Astrocyte of the cerebellum (primary cell): Measurements from ENCODE around the gene LRIF1.
"Not testable (repeated sequence)": the region's sequence is repeated elsewhere in the genome, so short reads cannot be mapped to it uniquely, and the experiment has no call there.

Source experiments
- DNase-seq: peaks from one replicate; pipeline ENCODE4 v3.0.0-alpha.2; 2011; ENCODE audit warnings: low read depth
- H3K4me3 ChIP-seq: 2 replicates; pipeline ENCODE4 v1.5.1; 2011; ENCODE audit warnings: mild to moderate bottlenecking, low read depth, low read length, moderate library complexity
- CTCF ChIP-seq: IDR thresholded peaks from 2 replicates; pipeline ENCODE4 v1.5.1; 2012; ENCODE audit warnings: low read length, low read depth, moderate library complexity, mild to moderate bottlenecking; ENCODE audit errors: missing control alignments
- in situ Hi-C: cut with HindIII; loops from 2 replicates; pipeline ENCODE4 v1.10.0; 2017; ENCODE audit warnings: low sequenced_read_pairs

LRIF1 gene, protein sequence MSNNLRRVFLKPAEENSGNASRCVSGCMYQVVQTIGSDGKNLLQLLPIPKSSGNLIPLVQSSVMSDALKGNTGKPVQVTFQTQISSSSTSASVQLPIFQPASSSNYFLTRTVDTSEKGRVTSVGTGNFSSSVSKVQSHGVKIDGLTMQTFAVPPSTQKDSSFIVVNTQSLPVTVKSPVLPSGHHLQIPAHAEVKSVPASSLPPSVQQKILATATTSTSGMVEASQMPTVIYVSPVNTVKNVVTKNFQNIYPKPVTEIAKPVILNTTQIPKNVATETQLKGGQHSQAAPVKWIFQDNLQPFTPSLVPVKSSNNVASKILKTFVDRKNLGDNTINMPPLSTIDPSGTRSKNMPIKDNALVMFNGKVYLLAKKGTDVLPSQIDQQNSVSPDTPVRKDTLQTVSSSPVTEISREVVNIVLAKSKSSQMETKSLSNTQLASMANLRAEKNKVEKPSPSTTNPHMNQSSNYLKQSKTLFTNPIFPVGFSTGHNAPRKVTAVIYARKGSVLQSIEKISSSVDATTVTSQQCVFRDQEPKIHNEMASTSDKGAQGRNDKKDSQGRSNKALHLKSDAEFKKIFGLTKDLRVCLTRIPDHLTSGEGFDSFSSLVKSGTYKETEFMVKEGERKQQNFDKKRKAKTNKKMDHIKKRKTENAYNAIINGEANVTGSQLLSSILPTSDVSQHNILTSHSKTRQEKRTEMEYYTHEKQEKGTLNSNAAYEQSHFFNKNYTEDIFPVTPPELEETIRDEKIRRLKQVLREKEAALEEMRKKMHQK

DNA sequence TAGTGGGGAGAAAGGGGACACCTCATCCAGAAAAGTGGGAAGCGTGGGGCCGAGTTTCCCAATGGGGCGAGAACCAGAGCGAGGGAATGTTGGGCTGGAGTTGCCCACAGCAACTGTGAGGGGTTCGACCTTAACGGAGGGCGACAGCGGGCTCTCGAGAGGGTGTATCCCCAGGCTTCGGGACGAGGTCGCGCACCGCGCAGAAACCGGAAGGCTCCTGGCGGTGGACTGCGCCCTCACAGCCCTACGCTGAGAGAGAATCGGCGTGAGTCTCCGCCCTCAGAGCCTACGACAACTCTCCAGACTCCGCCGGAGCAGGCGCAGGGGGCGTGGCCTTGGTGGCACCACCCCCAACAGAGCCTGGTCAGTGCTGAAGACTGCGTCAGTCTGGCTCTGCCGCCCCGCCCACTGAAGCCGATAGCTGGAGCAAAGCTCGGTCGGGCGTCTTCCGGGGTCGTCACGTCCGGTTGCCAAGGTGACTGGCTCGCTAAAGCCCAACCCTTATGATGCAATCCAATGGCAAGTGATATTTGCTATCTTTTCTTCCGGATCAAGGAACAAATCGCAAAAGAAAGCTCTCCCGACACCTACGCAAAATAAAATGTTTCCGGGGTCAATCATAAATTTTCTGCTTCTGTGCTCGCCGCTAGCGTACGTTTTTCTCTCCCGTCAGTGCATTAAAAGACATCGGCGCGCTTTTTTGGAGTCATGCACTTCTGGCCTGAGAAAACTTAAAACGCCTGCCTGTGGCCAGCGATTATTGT, at the start of gene LRIF1:
Gene LRIF1 (minus strand): TSS at position 232 of the 764 bp plus-strand sequence. CDS start 234 bp downstream, outside the sequence.
- H3K4me3 ChIP-seq: peak within 1 kb of the TSS; percentile 72
- in situ Hi-C loops: no loop called here
- peak; percentile 57 for TF ChIP-seq CTCF
- DNase-seq: peak; percentile 98

- in situ Hi-C loops: no loop called here
- H3K4me3 ChIP-seq: no peak overlapping the region
- DNase-seq: no peak
- no peak for TF ChIP-seq CTCF
Measured at GRCh38 chr1:111008031-111008430, 44.3 kb upstream of the LRIF1 start.

DNA sequence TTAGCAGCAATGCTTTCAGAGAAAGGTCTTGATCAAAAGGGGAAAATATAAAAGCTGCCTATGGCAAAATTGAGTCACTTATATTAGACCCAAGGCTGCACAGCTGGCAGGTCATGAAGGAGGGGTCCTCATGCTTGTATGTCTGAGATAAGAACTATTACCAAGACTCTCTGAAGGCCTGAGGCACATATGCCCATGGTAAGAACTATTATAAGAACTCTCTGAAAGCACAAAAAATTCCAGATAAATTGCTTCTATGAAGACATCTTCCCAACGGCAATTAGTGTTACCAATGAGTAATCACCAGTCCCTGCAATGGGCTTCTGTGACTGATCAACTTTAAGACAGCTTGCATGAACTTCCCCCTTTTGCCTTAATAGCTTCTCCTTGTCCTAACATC, 42.8 kb upstream of the LRIF1 start:
- no peak for TF ChIP-seq CTCF
- in situ Hi-C loops: no loop called here
- no peak for DNase-seq
- H3K4me3 ChIP-seq: no peak overlapping the region

DNA sequence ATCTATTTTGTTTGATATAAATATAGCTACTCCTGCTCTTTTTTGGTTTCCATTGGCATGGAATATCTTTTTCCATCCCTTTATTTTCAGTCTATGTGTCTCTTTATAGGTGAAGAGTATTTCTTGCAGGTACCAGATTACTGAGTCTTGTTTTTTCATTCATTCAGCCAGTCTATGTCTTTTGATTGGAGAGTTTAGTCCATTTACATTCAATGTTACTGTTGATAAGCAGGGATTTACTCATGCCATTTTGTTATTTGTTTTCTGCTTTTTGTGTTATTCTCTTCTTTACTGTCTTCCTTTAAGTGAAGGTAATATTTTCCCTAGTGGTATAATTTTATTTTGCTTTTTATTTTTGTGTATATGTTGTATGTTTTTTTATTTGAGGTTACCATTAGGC, 35.9 kb upstream of the LRIF1 start:
- H3K4me3 ChIP-seq, DNase-seq, in situ Hi-C loops: not testable (repeated sequence)

DNA sequence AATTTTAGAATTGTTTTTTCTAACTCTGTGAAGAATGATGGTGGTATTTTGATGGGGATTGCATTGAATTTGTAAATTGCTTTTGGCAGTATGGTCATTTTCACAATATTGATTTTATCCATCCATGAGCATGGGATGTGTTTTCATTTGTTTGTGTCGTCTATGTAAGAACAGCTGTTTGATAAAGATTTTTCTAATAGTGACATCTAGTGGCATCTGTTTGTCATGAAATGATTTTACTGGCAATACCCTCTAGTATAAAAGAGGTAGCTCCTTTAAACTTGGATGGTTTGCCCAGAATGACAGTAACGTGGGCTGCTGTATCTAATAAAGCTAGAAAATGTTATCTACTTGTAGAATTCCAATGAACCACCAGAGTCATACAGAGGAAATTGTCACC, 28.6 kb upstream of the LRIF1 start:
- in situ Hi-C loops, DNase-seq, H3K4me3 ChIP-seq: not testable (repeated sequence)

- H3K4me3 ChIP-seq, in situ Hi-C loops, DNase-seq: not testable (repeated sequence)
Measured at GRCh38 chr1:110991295-110991694, 27.6 kb upstream of the LRIF1 start.

DNA sequence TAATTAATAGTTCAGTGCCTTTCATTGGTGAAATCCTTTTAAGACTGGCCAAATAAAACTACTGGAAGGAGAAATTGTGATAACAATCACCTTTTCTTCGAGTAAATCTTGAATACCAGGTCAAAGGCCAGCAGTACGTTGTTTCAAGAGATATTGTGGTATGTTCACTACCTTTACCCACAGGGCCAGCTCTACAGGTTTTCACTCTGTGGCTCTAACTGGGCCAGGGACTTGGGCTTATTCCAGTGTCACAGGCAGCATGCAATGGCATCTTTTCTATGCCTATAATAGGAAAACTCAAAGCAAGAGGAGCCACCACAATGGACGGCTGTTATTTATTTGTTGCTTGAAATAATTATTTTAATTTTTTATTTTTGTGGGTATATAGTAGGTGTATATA, 26.8 kb upstream of the LRIF1 start:
- TF ChIP-seq CTCF: no peak
- in situ Hi-C loops: no loop called here
- H3K4me3 ChIP-seq: no peak overlapping the region
- no peak for DNase-seq

- DNase-seq: no peak
Measured at GRCh38 chr1:110986407-110986891, 22.7 kb upstream of the LRIF1 start.

More at GRCh38 chr1:110986407-110986891, 22.7 kb upstream of the LRIF1 start:
- TF ChIP-seq CTCF: no peak
- no peak overlapping the region for H3K4me3 ChIP-seq
- in situ Hi-C loops: no loop called here
